PC-9 (cell line): Measurements from ENCODE around the gene ZNF79. TPM values are rescaled to one million over a fixed set of nuclear protein-coding genes. Genes with fewer than 3 reads are reported as not detected.

Experiments
- BruUV-seq: library from RNA; stranded (reverse); fragments of 400-500 nt; replicated peaks from 2 replicates; lab custom pipeline; 2021; lab: Mats Ljungman, UMichigan
- CTCF ChIA-PET: fragments of 300-600 bp; sonication (Branson Sonifier 250); formaldehyde crosslinking; loops from one replicate; lab custom pipeline; 2022; ENCODE audit warnings: antibody characterized with exemption; lab: Charles Lee
- POLR2A ChIA-PET: fragments of 300-600 bp; sonication (Branson Sonifier 250); formaldehyde crosslinking; loops from one replicate; lab custom pipeline; 2022; ENCODE audit warnings: antibody characterized with exemption; ENCODE audit not compliant: unreplicated experiment; lab: Charles Lee
- DNase-seq, 2 experiments: peaks; one replicate each; pipeline versions ENCODE4 v3.0.0 to v3.0.0-alpha.2; 2015 to 2022; ENCODE audit warnings: mixed read lengths in 1 of 2
- H2AFZ ChIP-seq: fragments of 200-600 bp; sonication (generic); 2 replicates; pipeline ENCODE4 v1.8.1; 2017; ENCODE audit warnings: antibody characterized with exemption
- H3F3A ChIP-seq: fragments of 200-600 bp; sonication (generic); 2 replicates; pipeline ENCODE4 v1.8.1; 2017; ENCODE audit warnings: antibody characterized with exemption, mild to moderate bottlenecking, low read depth; ENCODE audit not compliant: insufficient read depth
- H3K27ac ChIP-seq: fragments of 200-600 bp; sonication (generic); 2 replicates; pipeline ENCODE4 v1.6.1; 2016; ENCODE audit warnings: mixed run types
- H3K27me3 ChIP-seq: fragments of 200-600 bp; sonication (generic); 2 replicates; pipeline ENCODE4 v1.6.1; 2016; ENCODE audit warnings: low read depth, mixed run types; ENCODE audit not compliant: insufficient read depth
- H3K36me3 ChIP-seq: fragments of 200-600 bp; sonication (generic); 2 replicates; pipeline ENCODE4 v1.6.1; 2016; ENCODE audit warnings: low read depth, mixed run types
- H3K4me1 ChIP-seq: fragments of 200-600 bp; sonication (generic); replicated peaks from 2 replicates; pipeline ENCODE4 v1.6.1; 2016; ENCODE audit warnings: mixed run types; ENCODE audit not compliant: insufficient read depth
- H3K4me2 ChIP-seq: fragments of 200-600 bp; sonication (generic); 2 replicates; pipeline ENCODE4 v1.6.1; 2017; ENCODE audit warnings: mixed run types
- H3K4me3 ChIP-seq: fragments of 200-600 bp; sonication (generic); 2 replicates; pipeline ENCODE4 v1.6.1; 2016; ENCODE audit warnings: mixed run types
- H3K79me2 ChIP-seq: fragments of 200-600 bp; sonication (generic); 2 replicates; pipeline ENCODE4 v1.6.1; 2017; ENCODE audit warnings: low read depth, mixed run types
- H3K9me2 ChIP-seq: fragments of 200-600 bp; sonication (generic); 2 replicates; pipeline ENCODE4 v1.8.1; 2017; ENCODE audit warnings: mild to moderate bottlenecking; ENCODE audit not compliant: insufficient read depth
- H3K9me3 ChIP-seq: fragments of 200-600 bp; sonication (generic); 2 replicates; pipeline ENCODE4 v1.8.1; 2016; ENCODE audit warnings: low read depth; ENCODE audit not compliant: insufficient read depth
- H4K20me1 ChIP-seq: fragments of 200-600 bp; sonication (generic); 2 replicates; pipeline ENCODE4 v1.8.1; 2017; ENCODE audit not compliant: insufficient read depth
- CTCF ChIP-seq: fragments of 200-600 bp; sonication (generic); conservative IDR thresholded peaks from 2 replicates; pipeline ENCODE4 v1.6.1; 2017; ENCODE audit warnings: mixed run types, antibody characterized with exemption, mild to moderate bottlenecking, moderate library complexity
- EZH2 ChIP-seq: fragments of 200-600 bp; sonication (generic); IDR thresholded peaks from 2 replicates; pipeline ENCODE4 v1.8.0; 2017; ENCODE audit warnings: antibody characterized with exemption, low read depth
- intact Hi-C: fragments of 100-400 bp; cut with micrococcal nuclease; formaldehyde crosslinking; loops from one replicate; pipeline ENCODE4 v1.10.0; 2022; ENCODE audit not compliant: unreplicated experiment
- total RNA-seq: library from RNA; stranded (reverse); gene quantifications from 2 replicates; pipeline ENCODE4 v1.2.3, GENCODE V29; 2021

Gene ZNF79
- total RNA-seq, 1 experiment from 2014 or later: 5.8 TPM

GRCh38 chr9:127395497-127396252 is 28.5 kb upstream of the ZNF79 start:
- BruUV-seq: no TSS peak
- Histone ChIP-seq H3K4me2 (peak overlapping the region; percentile 83), H3K9me2 (no peaks in the 10 kb centered on the region), H3K4me1 (peaks cover 4% of the 10 kb centered on the region), H3K79me2 (0 out of 2 replicates have a peak, but pooled peaks cover 6% of the 10 kb centered on the region), H3K4me3 (peak overlapping the region; percentile 61; the same call in 1 of the 2 replicates), H3K27me3 (no peaks in the 10 kb centered on the region), H3F3A (0 out of 2 replicates have a peak, but pooled peaks cover 7% of the 10 kb centered on the region), H3K9me3 (no peaks in the 10 kb centered on the region), H3K36me3 (no peaks in the 10 kb centered on the region), H3K27ac (no peak overlapping the region), H2AFZ (peak overlapping the region; percentile 86), H4K20me1 (0 out of 2 replicates have a peak, but pooled peaks cover 4% of the 10 kb centered on the region)
- POLR2A ChIA-PET: no interaction called here
- no peak for TF ChIP-seq CTCF
- TF ChIP-seq EZH2: no peak
- intact Hi-C loops: loop anchor here (2.0 to 10.0 kb wide), 2 partner anchors 171 to 179 kb away; no protein-coding TSS in a partner anchor
- CTCF ChIA-PET: no interaction called here
- DNase-seq: no peak

GRCh38 chr9:127396253-127396807 is 27.9 kb upstream of the ZNF79 start:
- Histone ChIP-seq H3K4me3 (peak overlapping the region; percentile 61), H4K20me1 (0 out of 2 replicates have a peak, but pooled peaks cover 4% of the 10 kb centered on the region), H3K27ac (no peak overlapping the region), H3K4me2 (peak overlapping the region; percentile 83), H3F3A (0 out of 2 replicates have a peak, but pooled peaks cover 7% of the 10 kb centered on the region), H3K9me2 (no peaks in the 10 kb centered on the region), H3K79me2 (0 out of 2 replicates have a peak, but pooled peaks cover 6% of the 10 kb centered on the region), H3K4me1 (no peaks in the 10 kb centered on the region; the same call in 1 of the 2 replicates), H3K9me3 (no peaks in the 10 kb centered on the region), H3K36me3 (no peaks in the 10 kb centered on the region), H3K27me3 (no peaks in the 10 kb centered on the region), H2AFZ (peak overlapping the region; percentile 86)
- POLR2A ChIA-PET: interaction anchor here (0.5 to 1.2 kb wide), 12 partner anchors 8 to 1640 kb away, joined by 3 to 31 read pairs (median 4); partner anchors contain the start of gene MIGA2
- DNase-seq: no peak
- intact Hi-C loops: loop anchor here (2.0 to 10.0 kb wide), 2 partner anchors 172 to 178 kb away; no protein-coding TSS in a partner anchor
- TF ChIP-seq EZH2: no peak
- BruUV-seq: TSS peak; percentile 61
- CTCF ChIA-PET: interaction anchor here (0.6 to 2.1 kb wide), 7 partner anchors 8 to 481 kb away, joined by 4 to 20 read pairs (median 6); partner anchors contain the start of gene RALGPS1

- ChIA-PET POLR2A (interaction anchor here (0.5 to 1.2 kb wide), 17 partner anchors 9 to 1639 kb away, joined by 3 to 31 read pairs (median 4); partner anchors contain the start of genes LRSAM1, MIGA2 and RPL12), CTCF (interaction anchor here (0.6 to 2.1 kb wide), 11 partner anchors 9 to 638 kb away, joined by 3 to 20 read pairs (median 5); partner anchors contain the start of gene RALGPS1)
- TF ChIP-seq CTCF (0 out of 2 replicates have a peak, but pooled peaks have one; percentile 12), EZH2 (no peak)
- Histone ChIP-seq H2AFZ (peak within 1 kb of the TSS; percentile 86), H3K79me2 (0 out of 2 replicates have a peak, but pooled peaks cover 6% of the 10 kb centered on the region), H3K9me3 (no peaks in the 10 kb centered on the region), H3K4me1 (no peaks in the 10 kb centered on the region; the same call in 1 of the 2 replicates), H3K4me2 (peak within 1 kb of the TSS; percentile 93), H3K9me2 (no peaks in the 10 kb centered on the region), H3K4me3 (peak within 1 kb of the TSS; percentile 68), H3K27ac (no peak within 1 kb of the TSS), H3K27me3 (no peaks in the 10 kb centered on the region), H3F3A (0 out of 2 replicates have a peak, but pooled peaks cover 7% of the 10 kb centered on the region), H3K36me3 (no peaks in the 10 kb centered on the region), H4K20me1 (0 out of 2 replicates have a peak, but pooled peaks cover 4% of the 10 kb centered on the region)
- no TSS peak for BruUV-seq
- peak; percentile 98 to 100 for DNase-seq
- intact Hi-C loops: loop anchor here (1.0 to 10.0 kb wide), 3 partner anchors 172 to 183 kb away; no protein-coding TSS in a partner anchor
Measured at GRCh38 chr9:127396808-127397645, 27.2 kb upstream of the ZNF79 start, which contains the start of gene SLC2A8. SLC2A8 (plus strand) TSS chr9:127397169; CDS start chr9:127397231, 62 bp downstream.
